Epithelial cell of proximal tubule (primary cell): ENCODE measurements around the gene MOCOS. TPM values are rescaled to one million over a fixed set of nuclear protein-coding genes. Genes with fewer than 3 reads are reported as not detected.

Experiments used
- DNase-seq: peaks from one replicate; pipeline ENCODE4 v3.0.0-alpha.2; 2011; ENCODE audit warnings: low read depth
- H3K4me3 ChIP-seq: 2 replicates; pipeline ENCODE4 v1.5.1; 2011; ENCODE audit warnings: low read depth, mild to moderate bottlenecking, low read length
- CTCF ChIP-seq: conservative IDR thresholded peaks from 2 replicates; pipeline ENCODE4 v1.5.1; 2012; ENCODE audit warnings: low read depth, mild to moderate bottlenecking, low read length
- total RNA-seq: library from RNA; depleted of rRNA; stranded (reverse); fragments of >200 nt; gene quantifications from 2 replicates; pipeline ENCODE4 v1.2.3, GENCODE V29; 2015

Gene MOCOS
- total RNA-seq, 1 donor from 2014 or later: 5.7 TPM

DNA sequence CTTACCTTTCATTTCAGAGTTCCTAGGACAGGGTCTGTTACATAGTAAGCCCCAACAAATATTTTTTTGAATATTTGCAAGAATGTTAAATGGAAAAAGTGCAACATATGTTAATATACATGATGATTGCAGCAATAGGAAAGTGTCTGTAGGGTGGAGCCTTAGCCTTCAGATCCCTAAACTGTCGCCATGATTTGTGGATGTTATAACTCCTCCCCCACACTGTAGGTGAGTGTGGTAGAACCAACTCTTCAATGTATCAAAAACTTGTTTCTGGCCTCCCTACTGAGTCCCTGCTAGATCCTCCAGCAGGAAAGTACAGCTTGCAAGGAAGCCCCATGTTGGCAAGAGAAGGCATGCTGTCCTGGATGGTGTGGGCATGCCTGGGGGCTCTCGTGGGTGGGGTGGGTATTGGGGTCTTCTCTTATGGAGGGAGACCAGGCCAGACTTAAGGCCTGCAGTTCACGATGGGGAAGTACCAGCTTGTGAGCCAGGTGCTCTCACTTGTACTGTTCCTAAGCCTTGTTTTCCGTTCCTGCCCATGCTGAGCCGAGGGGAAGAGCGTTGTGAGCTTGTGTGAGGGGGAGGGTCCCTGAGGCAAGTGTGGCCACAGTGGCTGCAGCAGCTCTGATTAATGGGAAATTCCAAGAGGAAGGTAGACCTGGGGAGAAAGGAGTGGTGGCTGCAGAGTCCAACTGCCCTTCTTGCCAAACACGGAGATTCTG is 121.6 kb downstream of the MOCOS start:
- no peak for DNase-seq
- H3K4me3 ChIP-seq: peak overlapping the region; percentile 23
- no peak for TF ChIP-seq CTCF

- H3K4me3 ChIP-seq: peak overlapping the region; percentile 23
- TF ChIP-seq CTCF: no peak
- DNase-seq: peak; percentile 98
Measured at GRCh38 chr18:36309436-36310391, 122.4 kb downstream of the MOCOS start.

DNA sequence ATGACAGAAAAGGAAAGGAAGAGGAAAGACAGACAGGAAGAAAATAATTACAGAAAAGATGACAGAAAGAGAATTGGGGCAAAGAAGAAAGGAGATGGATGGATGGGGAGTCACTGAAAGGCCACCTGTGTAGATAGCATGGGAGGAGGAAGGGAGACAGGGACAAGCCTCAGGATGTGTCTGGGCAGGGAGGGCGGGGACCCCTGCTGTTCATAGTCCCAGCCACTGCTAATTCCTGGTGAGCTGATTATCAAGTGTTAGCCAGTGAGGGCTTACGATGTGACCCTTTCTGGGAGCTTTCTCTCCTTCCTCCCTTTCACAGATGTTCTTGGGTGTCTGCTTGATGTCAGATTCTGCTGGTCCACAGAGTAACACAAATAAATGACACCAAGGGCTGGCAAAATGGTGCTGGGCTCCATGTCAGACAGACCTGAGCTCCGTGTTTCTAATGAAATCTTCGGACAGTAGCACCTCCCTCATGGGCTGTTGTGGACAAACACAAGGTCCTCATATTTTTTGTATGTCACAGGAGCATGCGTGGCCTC is 123.8 kb downstream of the MOCOS start:
- no peak for TF ChIP-seq CTCF
- DNase-seq: no peak
- no peak overlapping the region for H3K4me3 ChIP-seq

- no peak for TF ChIP-seq CTCF
- no peak overlapping the region for H3K4me3 ChIP-seq
- DNase-seq: no peak
Measured at GRCh38 chr18:36312806-36313395, 125.6 kb downstream of the MOCOS start.

DNA sequence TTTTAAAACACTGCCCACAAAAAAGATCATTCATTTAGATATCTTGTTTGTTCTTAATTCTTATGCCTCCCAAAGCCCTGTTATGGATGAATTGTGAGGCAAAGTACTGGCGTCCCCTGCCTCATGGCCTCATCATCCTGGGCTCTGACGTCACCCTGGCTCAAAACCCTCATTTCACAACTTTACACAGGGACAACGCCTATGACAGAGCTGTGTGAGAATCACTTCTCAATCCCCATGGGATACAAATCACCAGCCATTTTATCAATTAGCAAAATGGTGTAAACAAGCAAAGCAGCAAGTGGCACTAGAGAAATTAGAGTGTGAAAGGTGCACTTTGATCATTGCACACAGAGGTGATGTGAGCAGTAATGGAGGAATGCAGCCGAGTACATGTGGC is 126.8 kb downstream of the MOCOS start:
- H3K4me3 ChIP-seq: no peak overlapping the region
- TF ChIP-seq CTCF: no peak
- DNase-seq: no peak

DNA sequence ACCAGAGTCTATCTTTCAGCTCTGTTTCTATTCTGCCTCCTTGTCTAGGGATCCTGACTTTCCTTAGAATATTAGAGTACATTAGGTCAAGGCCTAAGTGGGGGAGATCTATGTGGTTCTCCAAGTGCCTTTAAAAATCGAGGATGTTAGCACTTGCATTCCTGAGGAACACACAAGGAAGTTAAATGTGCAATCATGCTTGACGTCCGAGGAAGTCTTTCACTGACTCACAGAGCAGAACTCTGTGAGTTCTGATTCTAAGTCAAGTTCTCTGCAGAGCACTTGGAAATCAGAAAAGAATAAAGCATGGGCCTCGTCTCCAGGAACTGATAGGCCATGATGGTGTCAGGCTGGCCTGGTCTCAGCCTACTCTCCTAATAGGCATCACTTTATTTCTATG is 127.5 kb downstream of the MOCOS start:
- TF ChIP-seq CTCF: no peak
- peak; percentile 84 for DNase-seq
- no peak overlapping the region for H3K4me3 ChIP-seq
